NCI-H1930 (cell line): ENCODE data around the gene ERC2.

Experiments used
- DNase-seq, 2 experiments: peaks; one replicate each; lab custom pipeline; 2025; lab: John Stamatoyannopoulos, UW

ERC2 gene

DNA sequence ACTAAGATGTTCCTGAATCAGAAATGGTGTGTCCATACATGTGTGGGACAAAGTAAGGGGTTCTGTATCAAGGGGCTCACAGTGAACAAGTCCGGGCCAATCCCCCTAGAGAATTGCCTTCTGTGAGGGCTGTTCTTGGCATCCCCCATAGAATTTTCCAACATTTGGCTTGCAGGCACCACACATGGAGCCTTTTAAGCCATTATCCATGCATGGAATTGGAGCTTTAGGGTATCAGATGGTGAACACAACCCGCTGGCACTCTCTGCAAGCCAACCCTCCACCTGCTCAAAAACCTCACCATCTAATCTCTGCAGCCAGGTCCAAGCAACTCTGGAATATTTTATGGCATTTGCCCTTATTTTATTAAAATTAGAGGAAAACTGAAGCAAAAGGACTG, 278.7 kb downstream of the ERC2 start:
- DNase-seq = no peak

DNA sequence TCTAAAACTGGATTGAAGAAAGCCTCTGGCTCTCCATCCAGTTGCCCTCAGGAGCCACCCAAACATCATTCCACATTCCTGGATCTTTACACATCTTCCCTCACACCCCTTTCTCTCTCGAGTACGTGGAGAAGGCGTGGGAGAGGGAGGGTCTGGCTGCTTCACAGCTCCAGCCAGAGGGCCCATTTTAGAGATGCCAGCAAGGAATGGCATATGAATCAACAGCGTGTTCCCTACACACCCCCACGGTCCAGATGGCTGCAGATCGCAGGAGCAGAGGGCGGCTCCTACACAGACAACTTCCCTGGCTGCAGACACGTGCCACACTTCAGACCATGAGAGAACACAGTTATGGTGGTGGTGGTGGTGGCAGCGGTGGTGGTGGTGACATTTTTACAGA, 280.1 kb downstream of the ERC2 start:
- DNase-seq = no peak

DNA sequence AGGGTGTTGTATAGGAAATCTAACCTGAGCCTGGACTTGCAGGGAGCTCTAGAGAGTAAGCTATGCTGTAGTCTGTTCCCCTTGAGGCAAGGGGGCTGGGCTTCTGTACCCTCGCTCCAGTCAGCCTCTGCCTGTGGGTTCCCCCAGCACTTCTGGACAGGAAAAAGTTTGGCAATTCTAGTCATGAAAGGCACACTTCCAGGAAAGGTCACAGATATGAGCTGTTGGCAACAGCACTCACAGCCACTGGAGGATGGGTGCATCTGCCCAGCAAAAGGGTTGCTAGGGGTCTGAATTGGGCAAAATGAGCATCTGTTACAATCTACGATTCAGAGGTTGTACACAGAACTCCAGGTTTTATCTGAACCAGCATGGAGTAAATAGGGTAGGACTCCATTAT, 281.2 kb downstream of the ERC2 start:
- no peak for DNase-seq

DNA sequence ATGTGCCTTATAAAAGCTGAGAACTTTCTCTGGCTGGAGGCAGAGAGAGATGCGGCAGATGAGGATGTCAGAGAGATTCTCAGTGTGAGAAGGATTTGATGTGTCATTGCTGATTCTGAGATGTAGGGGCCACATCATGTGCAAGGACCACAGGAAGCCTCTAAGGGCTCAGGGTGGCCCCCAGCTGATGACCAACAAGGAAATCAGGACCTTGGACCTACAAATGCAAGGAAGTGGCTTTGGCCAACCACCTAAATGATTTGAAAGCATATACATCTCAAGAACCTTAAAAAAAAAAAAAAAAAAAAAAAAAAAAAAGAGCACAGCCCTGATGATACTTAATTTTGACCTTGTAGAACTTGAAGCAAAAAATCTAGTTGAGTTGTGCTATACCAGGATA, 282.4 kb downstream of the ERC2 start:
- no peak for DNase-seq

DNA sequence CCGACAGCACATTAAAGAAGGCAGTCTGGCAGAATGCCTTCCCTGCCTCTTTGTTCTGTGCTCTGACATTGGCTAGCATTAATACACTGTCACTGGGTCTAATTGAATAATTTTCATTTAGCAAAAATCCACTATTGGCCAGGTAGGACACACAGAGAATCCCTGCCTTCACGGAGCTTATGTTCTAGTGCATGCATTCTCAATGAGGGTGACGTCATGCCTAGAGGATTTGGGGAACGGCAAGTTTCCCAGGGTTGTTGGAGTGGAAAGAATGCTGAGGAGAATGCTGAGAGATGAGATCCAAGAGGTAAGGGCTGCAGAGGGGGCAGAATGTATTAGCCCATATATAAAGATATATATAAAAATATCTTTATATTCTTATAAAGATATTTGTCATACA, 284.7 kb downstream of the ERC2 start:
- DNase-seq = no peak

DNA sequence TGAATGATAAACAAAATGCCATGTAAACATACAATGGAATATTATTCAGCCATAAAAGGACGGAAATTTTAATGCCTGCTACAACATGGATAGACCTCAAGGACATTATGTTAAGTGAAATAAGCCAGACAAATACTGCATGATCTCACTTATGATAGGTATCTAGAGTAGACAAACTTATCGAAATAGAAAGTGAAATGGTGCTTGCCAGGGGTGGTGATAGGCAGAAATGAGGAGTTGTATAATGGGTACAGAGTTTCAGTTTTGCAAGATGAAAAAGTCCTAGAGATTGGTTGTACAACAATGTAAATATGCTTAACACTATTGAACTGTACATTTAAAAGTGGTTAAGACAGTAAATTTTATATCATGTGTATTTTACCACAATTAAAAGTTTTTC, 287.8 kb downstream of the ERC2 start:
- DNase-seq = no peak

DNA sequence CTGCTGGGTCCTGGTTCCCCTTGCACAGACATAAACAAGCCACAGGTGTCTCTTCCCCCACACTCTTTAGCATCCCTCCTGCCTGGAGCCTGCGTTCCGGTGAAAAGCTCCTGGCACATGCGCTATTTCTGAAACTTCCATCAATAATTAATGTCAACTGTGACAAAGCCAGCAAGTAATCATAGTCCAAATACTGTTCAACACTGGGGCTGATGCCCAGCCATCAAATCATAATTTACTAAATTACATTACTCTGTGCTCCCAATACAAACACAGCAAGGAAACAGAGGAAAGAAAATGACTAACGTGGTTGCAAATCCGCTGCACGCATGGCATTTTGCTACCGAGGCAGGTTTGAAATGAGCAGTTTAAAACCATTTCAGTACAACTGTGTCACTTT, 294.7 kb downstream of the ERC2 start:
- DNase-seq = no peak

DNA sequence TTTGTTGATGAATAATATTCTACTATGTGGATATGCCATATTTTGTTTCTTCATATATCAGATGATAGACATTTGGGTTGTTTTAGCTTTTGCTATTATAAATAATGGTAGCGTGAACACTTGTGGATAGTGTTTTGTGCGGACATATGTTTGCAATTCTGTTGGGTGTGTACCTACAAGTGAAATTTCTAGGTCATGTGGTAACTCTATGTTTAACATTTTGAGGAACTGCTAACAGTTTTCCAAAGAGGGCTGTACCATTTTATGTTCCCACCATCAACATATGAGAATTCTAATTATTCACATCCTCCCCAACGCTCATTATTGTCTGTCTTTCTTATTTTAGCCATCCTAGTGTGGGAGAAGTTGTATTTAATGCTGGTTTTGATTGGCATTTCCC, 303.8 kb downstream of the ERC2 start:
- no peak for DNase-seq

DNA sequence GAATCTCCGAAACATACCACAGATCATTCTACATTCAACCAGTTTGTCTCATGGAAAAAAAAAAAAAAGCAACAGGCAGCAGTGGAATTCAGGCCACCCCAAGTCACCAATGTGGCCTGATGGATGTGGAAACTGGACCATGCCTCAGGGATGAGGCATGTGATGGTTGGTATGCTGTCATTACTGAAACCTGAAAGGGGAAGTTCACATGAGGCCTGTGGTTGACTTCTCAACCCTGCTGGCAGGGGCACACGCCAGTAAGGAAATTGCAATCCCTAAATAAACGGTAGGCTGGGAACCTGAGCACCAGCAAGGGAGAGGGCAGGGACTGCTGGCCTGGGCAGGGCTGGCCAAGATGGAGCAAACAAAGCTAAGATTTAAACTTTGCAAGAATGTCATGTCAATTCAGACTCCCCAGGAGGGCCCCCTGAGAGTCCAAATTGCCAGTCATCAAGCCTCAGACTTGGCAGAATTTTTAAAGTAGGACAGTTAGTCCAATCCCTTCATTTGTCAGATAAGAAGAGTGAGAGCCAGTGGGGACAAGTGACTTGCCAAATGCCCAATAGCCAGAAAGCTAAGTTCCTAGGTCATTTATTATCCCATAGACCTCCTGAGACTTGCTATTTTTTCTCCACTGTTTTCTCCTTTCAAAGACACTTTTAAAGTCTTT, 310.4 kb downstream of the ERC2 start:
- DNase-seq = no peak

DNA sequence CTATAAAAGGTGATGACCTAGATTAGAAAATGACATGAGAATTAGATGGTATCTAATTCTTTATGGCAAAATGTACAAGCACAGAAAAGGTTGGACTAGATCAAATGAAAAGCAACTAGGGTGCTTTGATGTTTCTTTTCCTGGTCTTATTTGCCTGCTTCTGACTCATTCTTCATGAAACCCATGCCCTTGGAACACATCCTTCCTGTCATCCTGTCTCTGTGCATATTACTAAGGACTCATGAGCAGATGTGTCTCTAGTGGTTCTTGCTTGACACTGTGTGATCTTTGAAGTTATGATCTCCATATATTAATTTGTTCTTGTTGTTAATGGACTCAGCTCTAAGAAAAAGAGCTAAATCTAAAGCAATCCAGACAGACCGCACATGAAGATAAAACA, 314.0 kb downstream of the ERC2 start:
- DNase-seq = no peak

DNA sequence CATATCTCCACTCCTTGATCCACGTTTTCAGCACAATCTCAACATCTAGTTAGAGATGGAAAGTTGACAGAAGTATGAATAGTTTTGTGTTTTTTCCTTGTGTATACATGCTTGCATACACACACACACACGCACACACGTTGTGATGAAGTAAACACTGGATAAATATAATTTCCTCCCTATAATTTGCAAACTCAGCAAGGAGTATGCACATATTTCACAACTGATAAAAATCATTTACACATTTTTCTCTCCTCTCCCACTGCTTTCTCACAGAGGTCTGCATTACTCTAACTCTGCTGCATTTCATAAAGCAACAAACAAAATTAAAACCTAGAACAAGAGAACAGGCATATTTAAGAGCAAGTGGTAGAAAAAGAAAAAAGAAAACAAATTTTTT, 320.9 kb downstream of the ERC2 start:
- no peak for DNase-seq

DNA sequence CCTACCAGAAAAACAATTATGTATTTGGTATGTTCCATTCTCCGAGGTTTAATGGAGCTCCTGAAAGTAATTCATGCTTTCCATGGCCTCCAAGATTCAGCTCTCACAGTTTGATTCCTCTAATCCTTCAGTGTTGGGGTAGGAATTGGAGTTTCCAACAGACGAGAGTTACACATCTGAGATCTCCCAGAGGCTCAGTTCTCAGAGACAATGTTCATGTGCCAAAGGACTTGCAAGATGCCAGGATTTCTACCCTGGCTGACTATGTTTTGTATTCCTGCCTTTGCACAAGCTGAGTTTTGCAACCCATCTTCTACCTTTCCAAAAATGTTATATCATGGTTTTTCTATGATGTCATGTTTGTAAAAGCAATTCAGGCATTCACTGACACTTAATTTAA, 322.9 kb downstream of the ERC2 start:
- no peak for DNase-seq

DNA sequence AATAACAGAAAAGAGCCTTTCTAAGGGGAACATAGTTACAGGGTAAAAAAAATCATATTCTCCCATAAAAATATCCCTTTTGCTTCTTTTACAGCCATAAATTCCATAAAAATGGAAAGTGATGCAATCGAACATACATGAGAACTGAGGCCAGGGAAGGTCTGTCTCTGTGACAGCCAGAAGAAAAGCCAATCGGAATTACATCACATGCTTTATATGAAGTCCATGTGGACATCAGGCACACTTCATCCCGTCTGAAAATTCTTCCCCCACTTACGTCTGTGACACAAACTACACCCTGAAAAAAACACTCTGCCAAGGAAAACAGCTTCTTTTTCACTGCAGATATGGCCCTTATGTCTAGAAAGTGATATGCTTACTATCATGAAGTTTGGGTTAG, 323.5 kb downstream of the ERC2 start:
- DNase-seq = no peak

DNA sequence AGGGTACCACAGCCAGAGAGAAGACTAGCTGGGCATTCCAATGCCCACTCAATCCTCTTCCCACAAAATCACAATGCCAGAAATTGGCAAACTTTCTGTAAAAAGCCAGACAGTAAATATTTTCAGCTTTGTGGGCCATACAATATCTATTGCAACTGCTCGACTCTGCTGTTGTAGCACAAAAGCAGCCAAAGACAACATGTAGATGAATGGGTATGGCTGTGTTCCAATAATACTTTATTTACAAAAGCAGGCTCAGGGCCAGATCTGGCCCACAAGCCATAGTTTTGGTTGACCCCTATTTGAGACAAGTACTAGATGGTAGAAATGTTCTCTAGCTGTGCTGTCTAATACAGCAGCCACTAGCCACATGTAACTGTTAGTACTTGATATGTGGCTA, 330.9 kb downstream of the ERC2 start:
- DNase-seq = no peak

DNA sequence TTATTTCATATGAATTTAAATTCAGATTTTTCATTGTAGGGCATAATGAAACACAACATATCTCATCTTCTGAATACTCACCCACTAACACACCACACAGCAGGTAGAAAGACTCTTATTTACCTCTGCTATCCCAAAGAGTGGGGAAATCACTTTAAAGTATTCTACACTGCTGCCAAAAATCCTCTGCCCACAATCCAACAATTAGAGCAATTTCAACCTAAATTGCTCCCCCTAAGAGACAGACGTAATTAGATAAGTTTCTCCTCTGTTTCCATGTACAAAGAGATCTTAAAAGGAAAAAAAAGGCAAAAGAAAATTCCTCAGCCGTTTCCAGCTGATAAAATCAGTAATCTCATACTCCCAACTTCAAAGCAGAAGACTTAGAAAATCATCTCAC, 331.8 kb downstream of the ERC2 start:
- DNase-seq = no peak

DNA sequence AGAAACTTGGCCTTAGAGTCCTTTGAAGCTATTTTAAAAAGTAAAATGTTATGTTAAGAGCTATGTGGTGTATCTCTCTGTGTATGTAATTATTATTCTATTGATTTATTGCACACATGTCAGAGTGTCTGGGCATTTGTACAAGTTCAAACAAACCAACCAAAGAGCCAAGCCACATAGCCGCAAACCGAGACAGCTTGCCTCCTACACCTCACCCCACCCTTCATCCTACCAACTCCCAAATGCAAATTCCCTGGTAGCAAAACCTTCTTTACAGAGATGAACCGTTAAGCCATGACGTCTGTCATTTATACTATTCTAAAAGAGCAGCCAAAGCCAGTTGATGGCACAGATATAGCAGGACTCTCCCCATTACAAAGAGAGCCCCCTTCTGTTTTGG, 332.3 kb downstream of the ERC2 start:
- DNase-seq = no peak

DNA sequence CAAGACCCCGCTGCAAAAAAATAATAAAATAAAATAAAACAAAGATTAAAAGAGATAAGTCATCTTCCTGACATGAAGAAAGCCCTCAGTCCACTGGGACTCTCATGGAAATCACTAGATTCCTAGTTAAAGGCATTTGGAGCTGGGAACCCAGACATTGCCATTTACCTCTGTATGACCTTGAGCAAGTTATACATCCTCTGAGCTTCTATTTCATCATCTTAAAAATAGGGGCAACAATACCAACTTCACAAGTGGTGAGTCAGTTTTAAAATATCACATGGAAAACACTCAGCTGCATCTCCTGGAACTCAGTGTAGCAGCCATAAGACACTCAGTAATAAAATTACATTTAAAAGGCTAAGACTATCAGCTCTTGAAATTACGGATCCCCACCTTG, 334.8 kb downstream of the ERC2 start:
- no peak for DNase-seq

DNA sequence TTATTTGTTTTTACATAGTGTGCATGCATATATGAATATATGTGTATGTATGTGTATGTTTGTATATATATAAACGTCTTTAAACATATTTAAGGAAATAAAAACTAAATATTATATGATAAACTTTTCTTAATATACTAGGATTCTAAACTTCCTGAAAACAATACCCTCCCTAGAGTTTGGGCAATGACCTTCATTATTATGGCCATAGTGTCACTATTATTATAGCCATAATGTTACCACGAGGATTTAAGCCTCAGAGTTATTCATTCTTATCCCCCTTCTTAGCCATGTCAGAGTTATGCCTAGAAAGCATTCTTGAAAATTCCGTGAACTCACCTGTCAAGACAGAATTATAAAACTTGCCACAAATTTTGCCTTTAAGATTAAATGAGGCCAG, 335.5 kb downstream of the ERC2 start:
- no peak for DNase-seq

DNA sequence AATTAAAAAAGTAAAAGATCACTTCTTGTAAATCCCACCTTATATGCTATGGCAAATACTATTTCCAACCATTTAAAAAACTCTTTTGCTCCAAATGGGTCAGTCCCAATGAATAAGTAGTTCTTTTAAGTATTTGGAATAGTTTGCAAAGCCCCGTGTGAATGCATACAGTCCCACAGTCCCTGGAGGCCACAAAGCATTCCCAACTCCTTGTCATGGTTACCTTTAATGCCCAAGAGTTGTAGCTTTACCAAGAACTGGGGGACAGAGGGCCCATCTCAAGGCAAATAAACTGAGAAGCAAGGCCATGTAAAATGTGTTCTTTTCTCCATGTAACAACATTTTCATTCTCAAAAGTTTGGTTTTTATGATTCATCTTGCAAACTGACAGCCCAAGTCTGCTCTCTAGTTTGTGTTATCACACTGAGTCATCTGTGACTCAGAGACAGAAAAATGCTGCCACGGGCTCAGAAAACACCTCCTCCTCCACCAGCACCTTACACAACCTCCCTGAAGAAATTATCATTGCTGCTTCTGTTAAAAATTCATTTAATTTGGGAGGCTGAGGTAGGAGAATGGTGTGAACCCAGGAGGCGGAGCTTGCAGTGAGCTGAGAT, 336.2 kb downstream of the ERC2 start:
- DNase-seq = peak in 1 of 2 experiments; percentile 5

DNA sequence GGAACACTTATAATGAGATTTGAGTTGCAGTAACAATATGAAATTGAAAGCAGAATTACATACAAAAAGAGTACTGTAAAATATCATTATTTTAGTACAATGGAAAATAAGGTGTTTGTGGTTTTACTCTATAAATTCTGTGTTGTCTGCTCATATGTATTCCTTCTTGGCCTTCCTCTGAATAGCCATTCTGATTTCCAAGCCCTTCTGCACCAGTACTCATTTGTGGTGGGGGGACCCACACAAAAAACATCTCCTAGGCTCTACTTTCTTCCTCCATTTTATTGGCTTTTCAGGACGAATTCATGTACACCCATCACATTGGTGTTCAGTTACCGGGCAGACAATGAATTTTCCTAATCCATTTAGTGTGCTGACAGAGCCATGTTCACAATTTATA, 338.2 kb downstream of the ERC2 start:
- DNase-seq = no peak

DNA sequence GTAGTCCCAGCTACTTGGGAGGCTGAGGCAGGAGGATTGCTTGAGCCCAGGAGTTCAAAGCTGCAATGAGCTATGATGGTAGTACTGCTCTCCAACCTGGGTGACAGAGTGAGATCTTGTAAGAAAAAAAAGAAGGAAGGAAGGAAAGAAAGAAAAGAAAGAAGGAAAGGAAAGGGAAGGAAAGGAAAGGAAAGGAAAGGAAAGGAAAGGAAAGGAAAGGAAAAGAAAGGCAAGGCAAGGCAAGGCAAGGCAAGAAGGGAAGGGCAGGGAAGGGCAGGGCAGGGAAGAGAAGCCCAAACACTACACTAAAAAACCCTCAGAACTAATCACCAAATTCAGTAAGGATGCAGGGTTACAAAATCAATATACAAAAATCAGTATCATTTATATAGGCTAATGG, 341.6 kb downstream of the ERC2 start:
- DNase-seq = no peak

DNA sequence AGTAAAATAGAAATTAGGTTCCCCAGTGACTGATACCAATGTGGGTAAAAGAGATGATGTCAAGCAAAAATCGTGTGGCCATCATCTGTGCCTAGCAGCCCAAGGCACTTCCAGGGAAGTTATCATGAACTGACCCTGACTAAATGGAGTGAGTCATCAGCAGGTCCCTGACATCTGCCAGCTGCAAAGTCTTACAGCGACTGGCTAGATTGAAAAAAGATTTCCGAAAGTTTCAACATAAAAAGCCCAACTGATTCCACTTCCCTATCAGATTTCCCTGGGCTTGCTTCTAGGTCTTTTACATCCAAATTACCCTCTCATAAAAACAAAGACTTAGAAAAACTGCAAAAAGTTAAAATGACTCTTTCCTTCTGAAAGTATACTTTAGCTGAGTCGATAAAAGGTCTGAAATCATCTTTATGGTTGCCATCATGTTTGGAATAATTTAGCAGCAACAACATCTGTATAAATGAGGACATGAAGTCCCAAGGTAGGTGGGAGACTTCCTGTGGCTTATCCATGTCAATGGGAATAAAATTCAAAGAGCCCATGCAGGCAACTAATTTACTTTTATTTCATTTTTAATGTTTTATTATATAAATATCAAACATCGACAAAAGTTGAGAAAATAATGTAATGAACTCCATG, 342.8 kb downstream of the ERC2 start:
- DNase-seq = no peak

DNA sequence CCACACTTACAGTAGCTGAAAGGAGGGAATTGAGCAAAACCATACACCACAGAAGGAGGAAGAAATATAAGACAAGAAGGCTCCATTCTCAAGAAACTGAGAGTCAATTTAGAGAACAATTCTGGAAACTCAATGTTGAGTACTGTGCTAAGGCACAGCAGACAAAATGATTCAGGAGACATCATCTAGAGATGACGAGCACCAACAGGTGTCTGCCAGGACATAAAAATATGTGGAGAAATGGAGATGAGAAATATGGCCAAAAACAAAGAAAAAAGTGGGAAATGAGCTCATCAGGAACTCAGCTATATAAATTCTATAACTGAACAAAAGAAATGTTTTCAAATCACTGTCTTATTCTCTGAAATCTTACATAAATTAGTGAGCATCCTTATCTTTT, 343.7 kb downstream of the ERC2 start:
- DNase-seq = no peak

DNA sequence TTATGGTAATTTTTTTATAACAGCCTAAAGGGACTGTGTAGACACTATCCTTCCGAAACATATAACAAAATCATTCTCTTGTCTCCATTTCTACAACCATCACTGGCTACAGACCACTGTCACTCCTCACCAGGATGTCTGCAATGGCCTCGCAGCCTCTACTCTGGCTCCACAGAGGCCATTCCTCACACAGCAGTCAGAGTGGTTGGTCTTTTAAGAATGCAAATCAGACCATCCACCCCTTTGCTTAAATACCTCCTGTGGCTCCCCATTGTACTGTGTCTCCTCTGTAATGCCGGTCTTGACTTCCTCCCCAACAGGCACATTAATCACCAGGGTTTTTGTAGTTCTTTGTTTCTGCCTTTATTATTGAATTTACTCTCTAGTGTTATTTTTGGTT, 344.8 kb downstream of the ERC2 start:
- DNase-seq = no peak
